Stimulated activated CD8-positive, alpha-beta memory T cell treated with anti-CD3 and anti-CD28 coated beads, Interleukin-7, amount 100 ng/mL, for 4 hours (primary cell): Measurements from ENCODE around the gene AMFR.

Source experiments
- DNase-seq, 2 donors: peaks; one replicate each; pipeline ENCODE4 v3.0.0-alpha.2; 2020; ENCODE audit warnings: low read depth in 2 of 2

Gene AMFR

DNA sequence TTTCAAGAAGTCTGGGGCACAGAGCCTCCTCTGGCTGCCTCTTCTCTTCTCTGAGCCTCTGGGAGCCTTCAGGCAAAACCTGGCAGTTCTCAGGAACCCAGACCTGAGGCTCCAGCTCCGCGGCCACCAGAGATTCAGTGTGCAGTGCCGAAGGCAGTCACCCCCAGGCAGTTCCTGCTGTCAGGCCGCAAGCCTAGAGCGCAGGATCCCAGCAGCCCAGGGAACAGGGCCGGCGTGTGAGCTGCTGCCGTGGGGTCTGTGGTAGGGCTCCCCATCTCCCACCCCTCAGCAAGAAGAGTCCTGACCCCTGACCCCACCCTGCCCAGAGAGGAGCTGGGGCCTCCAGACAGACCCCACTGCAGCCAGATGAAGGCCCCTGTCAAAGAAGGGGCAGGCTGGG is 78.2 kb downstream of the AMFR start:
- DNase-seq = no peak

DNA sequence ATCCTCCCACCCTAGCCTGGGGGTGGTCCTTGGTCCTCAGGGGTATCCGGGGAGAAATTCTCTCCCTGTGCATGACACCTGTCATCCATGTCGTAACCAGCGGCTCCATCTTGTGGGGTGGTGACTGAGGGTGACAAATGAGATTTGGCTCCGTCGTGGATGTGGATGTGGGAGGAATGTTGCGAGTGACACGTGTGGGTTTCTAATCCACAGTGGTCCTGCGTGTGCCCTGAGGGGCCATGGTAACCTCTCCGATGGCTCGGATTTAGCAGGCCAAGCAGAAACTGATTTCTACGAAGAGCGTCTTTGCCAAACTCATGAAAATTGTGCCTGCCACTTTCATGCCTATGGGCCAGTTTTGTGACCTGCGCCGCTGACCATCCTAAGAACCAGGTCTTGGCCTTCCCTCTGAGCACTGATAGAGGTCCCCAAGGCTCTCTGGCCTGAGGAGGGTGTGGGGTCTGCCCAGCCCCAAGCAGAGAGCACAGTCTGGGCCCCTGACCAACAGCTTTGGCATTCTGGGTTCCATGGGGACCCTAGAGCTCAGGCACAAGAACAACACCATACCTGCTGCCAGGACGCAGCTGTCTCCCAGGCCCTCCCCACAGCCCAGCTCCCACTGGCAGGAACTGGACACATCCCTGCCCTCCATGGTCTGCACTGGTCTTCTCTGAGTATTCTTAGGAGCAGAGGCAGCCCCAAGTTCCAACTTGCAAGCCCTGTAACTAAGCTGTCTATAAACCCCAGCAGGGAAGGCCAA is 79.0 kb downstream of the AMFR start:
- no peak for DNase-seq

DNA sequence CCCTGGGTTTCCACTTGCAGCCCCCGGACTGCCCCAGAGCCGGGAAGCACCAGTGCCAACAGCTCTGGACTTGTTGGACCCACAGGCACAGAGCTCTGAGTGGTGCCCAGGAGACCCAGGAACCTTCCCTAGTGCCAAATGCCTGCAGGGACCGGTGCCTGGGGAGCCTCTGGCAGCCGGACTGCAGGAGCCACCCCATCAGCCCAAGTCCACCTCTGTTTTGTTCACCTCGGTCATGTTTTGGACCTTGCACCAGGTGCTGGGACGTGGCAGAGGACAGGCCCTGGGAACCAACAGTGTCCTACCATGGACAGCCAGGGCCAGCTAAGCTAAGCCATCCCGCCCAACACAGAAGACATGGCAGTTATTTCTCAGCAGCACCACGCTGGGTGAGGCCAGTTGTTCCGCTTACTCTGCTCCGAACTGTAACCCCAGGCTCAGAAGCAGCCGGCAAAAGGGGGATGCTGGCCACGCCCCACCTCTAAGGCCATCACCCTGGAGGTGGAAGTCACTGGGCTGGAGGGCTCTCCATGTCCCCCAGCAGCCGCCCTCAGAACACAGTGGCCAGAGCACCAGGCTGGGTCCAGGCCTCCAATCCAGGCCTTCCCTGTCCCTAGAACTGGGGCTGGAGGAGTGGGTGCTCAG is 79.8 kb downstream of the AMFR start:
- DNase-seq = no peak

DNA sequence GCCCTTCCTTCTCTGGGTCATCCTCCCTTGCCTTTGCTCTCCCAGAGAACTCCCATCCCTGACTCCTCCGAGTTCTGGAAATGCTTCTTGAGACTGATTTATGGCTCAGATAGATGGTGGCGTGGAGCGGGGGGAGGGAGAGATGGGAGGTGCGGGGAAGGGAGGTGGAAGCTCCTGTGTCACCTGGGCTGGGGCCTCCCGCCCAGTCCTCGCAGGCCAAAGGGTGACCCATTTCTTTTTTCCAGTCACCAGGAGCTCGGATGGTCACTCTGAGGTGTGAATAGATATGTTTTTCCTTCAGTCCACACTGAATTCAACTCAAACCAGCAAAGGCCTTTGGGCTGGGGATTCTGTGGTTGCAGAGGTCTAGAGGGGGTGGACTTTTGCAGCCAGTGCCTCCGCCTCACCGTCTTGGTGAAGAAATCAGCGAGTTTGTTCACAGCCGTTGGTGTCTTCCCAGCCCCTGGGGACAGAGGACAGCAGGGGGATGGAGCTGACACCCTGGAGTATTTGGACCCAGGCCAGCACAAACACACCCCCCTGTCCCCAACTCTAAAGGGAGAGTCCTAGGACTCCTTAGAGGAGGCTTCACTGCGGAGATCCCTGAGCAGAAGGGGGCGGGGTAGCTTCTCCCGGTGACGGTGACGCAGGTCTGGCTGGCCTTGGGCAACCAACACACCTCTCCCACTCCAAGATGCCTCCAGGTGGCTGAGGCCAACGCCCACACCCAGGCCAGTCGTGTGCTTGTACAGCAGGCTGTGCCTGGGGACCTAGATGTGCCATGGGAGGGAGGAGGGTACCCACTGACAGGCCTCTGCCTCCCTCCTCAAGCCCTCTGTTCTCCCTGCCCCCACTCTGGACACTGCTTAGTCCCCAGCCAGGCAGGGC is 80.6 kb downstream of the AMFR start:
- DNase-seq = no peak

DNA sequence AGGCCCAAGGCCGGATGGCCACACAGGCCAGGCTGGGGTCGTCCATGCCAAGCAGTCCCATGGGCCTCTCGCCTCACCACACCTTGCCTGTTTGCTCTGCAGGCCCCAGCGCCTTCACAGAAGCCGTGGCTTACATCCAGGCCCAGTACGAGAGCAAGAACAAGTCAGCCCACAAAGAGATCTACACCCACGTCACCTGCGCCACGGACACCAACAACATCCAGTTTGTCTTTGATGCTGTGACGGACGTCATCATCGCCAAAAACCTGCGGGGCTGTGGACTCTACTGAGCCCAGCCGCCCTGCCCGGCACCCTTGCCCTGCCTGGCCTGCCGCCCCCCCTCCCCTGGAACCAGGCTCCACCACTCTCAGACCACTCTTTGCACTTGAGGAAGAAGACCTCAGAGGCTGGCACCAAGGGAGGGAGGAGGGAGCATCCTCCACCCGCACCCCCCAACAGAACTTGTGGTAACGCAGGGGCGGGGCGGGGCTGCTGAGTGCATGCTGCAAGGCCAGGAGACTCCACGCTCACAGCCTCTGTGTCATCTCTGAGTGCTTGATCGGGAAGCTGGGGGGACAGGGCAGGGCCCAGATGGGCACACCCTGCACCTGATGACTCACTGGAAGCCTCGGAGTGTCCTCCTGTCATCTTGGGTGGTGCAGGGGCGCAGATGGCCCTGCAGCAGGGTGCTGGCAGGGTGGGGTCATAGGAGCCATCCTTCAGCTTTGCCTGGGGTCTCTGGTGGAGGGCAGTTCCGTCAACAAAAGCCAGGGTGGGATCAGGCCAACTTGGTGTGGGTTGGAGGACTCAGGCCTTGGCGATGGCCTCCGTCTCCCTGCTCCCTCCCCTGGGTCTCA is 81.5 kb downstream of the AMFR start:
- DNase-seq = no peak

DNA sequence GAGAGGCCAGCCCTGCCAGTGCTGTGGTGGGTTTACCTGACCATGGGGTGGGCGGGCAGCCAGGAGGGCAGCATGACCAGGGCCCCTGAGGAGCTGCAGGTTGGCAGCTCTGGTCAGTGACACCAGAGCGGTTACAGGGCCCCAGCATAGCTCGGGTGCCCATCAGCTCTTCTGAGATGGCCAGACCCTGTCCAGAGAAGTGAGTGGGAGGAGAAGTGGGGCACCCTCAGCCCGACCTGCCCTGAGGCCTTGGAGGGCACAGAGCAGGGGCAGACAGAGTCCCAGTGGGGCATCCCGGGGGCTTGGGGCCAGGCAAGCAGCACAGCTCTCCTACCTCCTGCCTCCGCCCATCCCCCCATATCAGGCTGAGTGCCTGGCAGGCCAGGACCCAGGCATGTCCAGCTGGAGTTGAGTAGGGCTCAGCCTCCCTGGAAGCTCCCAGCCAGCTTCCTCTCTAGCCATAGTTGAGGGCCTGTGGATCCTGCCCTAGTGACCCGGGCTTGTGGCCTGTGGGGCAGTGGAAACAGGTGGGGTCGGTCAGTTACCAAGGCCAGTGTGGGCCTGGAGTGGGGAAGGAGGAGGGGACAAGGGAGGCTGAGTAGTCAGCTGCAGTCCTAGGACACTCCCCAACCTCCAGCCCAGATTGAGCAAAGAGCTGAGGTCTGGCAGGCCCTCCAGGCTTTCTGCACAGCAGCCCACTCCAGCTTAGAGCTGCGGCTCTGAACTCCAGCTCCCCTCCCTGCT is 83.5 kb downstream of the AMFR start:
- DNase-seq = no peak

DNA sequence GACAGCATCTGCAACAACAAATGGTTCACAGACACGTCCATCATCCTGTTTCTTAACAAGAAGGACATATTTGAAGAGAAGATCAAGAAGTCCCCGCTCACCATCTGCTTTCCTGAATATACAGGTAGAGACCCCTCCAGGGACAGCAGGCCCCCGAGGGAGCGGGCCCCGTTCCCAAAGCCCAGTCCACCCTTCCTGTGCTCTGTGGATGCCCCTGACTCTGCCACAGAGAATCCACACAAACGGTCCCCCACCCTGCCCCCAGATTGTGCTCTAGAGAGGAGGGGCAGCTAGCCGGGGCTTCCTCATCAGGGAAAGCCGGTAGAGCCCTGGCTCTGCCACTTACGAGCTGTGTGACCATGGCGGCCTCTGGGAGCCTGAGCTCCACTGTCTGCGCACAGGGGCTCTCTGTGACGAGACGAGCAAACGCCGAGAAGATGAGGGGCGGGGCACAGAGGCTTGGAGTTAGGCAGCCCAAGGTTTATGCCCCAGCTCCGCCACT is 84.4 kb downstream of the AMFR start:
- DNase-seq = no peak

DNA sequence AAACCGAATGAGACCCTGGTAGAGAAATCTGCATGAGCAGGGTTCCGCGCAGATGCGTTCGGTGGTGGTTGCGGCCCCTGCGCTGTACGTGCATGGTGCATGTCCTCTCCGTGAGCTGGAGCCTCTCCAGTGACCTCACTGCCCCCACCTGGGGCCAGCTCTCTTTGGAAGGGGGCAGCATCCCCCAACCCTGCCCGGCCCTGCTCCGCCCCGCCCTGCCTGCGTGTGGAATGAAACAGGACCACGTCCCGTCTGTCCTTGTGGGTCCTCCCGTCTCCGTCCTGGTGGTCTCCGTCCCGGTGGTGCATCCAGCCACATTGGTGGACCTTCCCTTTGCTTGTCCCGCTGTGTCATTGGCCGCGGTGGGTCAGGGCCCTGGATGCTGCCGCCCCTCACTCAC is 84.9 kb downstream of the AMFR start:
- no peak for DNase-seq

DNA sequence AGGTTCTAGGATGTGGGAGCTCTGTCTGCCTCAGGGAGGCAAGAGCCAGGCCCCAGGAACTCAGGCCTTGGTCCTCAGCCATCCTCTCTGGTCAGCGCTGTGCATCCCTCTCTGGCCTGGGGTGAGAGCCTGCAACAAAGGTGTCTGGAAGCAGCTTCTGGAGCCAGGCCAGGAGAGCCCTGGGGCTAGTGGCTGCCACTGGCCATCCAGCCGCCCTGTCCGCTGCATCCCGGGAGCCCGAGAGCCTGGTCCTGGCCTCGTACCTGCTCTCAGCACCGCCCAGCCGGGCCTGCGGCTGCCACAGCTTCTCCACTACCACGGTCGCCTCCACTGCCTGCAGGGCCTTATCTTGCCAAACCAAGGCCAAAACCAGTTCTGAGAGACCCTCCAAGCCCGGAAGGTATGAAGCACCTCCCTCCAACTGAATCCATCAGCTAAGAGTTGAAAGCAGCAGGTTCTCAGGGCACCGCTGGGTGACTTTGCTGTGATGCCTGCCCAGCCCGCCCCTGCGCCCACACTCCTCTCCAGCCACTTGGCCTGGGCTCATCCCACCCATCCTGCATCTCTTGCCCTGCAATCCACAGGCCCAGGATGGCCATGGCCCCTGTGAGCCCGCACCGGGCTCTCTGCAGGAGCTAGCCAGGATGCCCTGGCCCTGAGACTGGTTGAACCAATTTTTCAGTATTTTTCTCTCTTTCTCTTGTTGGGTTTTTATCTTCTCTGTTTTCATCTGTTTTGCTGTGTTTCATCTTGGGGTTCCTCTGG is 85.7 kb downstream of the AMFR start:
- DNase-seq = no peak

DNA sequence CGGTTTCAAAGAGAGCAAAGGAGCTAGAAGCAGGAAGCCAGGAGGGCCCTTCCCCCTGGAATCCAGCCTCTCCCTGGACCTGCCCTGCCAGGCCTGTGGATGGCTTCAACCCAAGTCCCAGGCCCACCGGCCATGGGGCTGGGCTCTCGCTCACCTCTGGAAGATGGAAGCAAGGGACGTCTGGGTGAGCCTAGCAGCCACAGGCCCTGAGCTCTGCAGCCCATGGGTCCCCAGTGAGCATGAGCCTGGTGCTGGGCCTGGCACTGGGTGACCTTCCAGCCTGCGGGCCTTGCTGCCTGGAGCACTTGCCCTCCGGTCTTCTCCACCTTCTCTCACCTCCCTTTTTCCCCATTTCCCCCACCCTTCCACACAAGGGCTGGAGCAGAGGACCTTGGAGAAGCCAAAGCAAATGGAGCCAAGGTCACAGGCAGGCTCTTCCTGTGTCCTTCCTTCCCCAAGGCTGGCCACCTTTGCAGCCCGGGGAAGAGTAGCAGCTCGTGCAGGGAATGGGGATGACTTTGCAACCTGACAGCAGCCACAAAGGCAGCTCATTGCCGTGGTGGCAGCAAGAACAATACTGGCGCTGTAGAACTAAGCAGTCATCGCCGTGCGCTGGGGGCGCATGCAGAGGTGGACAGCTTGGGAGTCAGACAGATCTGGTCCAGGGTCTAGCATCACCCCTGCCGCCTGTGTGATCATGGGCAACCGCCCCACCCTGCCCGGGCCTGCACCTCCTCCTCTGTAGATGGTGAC is 86.6 kb downstream of the AMFR start:
- no peak for DNase-seq

DNA sequence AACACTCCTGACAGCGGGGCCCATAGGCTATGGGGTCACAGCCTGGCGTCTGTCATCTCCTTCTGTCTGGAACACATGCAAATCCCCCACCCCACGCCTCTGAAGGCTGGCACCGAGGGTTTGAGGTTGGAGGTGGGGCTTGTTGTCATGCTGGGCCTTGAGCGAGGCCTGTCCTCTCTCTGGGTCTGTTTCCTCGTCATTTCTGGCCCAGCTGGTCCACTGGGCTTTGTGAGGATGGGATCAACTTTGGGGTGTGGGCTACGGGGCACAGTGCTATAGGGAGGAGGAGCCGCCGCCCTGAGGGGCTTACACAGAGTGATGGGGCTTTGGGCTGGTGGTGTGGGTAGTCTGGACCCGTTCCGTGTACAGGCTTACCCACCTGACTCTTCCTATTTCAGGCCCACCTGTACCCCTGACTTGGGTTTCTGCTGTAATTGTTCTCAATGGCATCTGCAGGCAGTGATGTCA is 87.5 kb downstream of the AMFR start:
- DNase-seq = no peak

DNA sequence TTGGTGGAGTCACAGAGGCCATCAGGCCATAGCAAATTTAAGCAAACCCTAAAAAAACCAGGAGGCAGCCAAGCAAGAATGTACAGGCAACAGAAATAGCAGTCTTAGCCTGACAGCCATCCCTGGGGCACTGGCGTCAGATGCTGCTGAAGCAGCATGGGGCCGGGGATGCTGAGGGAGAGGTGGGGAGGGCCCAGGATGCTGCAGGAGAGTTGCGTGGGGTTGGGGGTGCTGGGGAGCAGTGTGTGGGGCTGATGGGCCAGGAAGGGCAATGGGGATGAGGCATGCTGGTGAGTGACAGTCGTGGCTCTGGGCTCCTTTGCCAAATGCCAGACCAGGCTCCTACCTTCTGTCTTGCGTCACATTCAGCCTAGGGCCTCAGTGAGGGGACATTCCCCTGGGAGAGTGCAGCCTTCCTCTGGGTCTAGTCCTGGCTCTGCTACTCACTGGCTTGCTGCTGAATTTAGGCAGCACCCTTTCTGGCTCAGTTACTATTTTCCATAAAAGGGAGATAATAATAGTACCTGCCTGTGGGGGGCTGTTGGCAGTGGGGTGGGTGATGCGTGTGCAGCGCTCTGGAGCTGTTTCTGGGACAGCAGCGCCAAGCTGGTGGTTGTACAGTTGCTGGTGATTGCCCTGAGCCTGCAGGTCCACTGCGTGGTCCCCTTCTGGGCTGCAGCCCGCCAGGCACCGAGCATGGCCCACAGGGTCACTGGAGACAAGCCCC is 88.1 kb downstream of the AMFR start:
- DNase-seq = no peak

DNA sequence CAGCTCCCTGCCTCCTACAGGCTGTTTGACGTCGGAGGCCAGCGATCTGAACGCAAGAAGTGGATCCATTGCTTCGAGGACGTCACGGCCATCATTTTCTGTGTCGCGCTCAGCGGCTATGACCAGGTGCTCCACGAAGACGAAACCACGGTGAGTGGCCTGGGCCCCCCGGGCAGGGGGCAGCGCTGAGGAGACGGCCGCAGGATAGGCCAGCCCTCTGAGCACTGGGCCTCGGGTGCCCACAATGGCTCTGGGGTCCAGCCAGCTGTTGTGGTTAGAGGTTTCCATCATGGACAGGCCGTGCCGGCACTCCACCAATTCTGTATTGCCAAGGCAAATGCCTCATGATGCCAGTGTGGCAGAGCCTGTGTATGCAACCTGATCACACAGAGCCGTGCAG is 88.6 kb downstream of the AMFR start:
- no peak for DNase-seq

DNA sequence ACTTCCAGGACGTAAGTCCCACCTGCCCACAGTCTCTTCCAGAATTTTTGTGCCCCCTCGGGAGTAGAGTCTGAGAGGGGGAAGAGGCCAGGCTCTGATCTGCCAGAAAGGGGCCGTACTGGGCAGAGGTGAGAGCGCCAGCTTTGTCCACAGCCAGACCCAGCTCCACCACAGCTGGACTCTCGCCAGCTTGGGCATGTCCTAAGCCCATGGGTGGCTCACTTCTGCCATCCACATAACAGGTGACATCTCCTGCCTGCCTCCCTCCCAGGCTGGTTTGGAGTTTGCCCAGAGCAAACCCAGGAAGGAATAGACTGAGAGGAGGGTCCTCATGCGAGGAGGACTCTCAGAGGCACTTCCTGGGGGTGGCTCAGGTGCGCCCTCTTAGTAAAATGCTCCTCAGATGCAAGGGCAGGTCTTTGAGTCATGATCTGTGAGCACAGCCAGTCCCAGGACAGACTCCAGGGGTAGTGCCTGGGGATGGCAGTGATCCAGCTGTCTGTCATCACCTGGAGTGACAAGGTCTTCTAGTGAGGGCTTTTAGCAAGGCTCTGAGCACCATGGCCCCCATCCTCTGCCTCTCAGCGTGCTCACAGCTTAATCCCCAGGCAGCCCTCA is 89.2 kb downstream of the AMFR start:
- no peak for DNase-seq

DNA sequence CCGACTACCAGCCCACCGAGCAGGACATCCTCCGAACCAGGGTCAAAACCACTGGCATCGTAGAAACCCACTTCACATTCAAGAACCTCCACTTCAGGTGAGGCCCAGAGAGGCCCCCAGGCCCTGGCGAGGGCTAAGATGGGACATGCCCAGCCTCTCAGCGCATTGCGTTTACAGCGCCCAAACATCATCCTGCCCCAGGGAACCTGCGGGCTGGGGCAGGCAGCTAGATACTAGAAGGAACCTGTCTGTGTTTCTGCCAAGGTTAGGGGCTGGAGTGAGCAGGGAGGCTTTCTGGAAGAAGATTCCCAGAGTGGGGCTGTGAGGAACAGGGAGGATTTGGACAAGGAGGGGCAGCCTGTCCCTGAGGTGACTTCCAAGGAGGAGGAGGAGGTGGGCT is 90.6 kb downstream of the AMFR start:
- DNase-seq = no peak

DNA sequence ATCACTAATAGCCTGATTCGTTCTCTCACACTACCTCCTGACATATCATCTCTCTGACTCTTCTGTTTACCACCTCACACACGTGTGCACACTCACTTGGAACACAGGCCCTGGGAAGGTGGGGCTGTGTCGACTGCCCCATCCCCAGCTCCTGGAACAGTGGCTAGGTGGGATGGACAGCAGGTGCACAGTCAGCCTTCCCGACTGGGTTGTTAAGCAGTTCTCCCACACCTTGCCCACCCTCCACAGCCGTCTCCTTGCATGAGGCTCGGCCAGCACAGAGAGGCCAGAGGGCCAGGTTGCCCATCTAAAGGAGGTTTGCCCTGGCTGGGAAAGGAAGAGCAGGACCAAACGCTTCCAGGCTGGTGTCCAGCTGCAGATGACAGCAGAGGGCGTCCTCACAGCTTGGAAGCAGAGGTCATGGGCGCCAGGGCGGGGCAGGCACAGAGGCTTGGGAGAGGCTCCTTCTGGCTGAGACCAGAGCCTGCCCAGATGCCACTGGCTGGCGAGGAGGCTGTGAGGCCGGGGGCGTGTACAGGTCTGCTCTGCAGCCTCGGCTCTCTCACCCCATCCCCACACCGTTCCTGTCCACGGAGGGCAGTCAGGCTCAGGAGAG is 92.8 kb downstream of the AMFR start:
- no peak for DNase-seq

DNA sequence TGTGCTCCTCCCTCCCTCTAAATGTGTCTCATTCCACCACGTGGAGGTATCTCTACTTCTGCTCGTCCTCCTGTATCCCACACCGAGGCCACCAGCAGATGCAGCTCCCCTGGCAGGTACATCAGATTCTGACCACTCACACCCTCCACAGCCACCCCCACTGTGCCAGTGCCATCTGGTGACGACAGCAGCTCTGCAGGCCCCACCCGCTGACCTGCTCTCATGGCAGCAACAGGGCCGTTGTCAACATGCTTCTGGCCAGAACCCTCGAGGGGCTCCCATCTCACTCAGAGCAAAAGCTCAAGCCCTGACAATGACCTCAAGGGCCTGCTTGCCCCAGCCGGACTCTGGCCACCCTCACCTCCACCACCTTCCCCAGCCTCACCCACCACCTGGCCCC is 93.4 kb downstream of the AMFR start:
- DNase-seq = no peak

DNA sequence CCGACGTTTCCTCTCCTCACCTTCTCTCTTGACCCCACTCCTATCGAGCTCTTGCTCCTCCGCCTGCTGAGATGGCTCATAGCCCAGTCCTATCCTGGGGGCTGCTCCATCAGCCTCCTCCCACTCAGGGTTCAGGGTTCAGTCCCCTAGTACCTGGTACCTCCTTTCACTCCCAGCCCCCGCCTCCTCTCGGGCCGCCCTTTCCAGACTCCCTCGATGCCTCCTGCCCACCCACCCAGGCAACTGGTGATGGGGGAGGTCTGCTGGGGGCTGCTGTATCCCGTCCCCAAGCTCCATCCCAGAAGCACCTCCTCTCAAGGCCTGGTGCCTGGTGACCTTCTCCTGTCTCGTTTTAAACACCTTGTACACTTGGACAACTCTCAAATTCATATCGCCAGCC is 93.9 kb downstream of the AMFR start:
- DNase-seq = no peak
